Right hindlimb (tissue), 1 donor: Measurements from ENCODE around the gene UMOD.
A peak's percentile ranks its signal among the peaks of the same experiment; 100 is the strongest.

Experiments
- DNase-seq: peaks from one replicate; pipeline ENCODE4 v3.0.0-alpha.2; 2018

The UMOD gene

GRCh38 chr16:20352615-20353014 lies at the start of gene UMOD:
Gene UMOD (minus strand): TSS chr16:20352715. CDS start chr16:20350737, 1,978 bp downstream.
- DNase-seq: no peak

DNA sequence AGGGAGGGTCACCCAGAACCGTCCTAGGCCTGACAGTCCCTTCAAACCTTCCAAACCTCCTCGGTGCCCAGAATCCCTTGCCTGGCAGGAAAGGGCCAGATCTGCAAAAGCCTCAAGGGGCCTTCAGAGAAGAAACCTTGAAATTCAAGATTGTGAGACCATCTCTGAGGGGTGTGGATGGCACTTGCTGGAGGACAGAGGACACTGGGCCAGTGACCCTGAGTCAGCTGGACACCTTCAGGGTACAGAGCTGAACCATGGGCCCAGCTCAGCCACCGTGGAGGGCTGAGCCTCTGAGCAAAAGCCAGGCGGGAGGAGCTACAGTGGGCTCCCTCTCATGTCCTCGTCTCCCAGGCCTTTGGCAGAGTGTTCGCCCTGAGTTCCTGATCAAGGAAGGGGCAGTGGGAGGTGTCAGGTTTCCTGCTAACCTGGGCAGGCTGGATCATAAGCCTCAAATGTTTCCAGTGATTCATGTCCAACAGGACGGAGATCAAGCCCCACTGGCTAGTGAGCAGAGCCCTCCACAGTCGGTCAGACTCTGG lies 49.0 kb upstream of the UMOD start:
- no peak for DNase-seq

GRCh38 chr16:20401066-20401465 lies 48.6 kb upstream of the UMOD start:
- no peak for DNase-seq

DNA sequence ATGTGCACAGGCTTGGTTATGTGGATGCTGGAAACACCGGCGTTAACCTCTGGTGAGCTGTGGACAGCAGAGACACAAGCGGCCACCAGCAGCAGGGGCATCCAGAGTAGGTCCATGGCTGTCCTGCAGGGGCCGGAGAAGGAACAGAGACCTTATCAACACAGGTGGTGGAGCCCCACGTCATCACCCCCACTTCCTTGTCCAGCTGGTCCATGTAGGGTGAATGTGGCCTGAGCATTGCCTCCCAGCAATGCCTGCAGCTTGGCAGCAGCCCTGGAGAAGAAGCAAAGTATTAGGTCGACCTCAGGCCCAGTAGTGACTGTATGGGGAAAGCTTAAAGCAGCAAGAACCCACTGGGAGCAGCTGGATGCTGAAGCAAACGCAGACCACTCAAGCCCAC lies 46.7 kb upstream of the UMOD start:
- no peak for DNase-seq

GRCh38 chr16:20398603-20399002 lies 46.1 kb upstream of the UMOD start:
- no peak for DNase-seq

DNA sequence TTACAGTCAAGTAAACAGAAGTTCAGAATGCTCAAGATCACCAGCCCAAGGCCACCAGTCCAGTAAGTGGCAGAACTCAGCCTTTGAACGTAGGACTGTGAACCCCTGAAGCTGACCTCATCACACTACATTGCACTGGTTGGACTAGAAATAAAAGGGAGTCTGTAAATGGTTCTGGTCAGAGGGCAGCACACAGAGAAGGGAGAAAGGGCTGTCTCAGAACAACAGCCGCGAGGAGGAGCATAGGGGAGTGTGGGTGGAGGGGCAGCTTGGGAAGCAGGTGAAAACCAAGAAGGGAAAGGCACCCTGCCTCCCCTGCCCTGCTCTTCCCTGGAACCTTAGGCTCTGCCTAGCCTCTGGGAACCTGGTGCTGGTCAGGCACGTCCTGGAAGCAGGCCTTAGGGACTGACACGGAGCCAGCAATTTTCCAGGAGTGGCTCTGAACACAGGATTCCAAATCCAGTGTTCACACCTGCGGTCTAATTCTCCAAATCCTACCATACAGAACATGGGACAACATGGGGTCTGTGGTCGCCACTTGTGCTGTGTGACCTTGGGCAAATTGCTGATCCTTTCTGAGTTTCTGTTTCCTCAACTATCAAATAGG lies 45.1 kb upstream of the UMOD start:
- no peak for DNase-seq

DNA sequence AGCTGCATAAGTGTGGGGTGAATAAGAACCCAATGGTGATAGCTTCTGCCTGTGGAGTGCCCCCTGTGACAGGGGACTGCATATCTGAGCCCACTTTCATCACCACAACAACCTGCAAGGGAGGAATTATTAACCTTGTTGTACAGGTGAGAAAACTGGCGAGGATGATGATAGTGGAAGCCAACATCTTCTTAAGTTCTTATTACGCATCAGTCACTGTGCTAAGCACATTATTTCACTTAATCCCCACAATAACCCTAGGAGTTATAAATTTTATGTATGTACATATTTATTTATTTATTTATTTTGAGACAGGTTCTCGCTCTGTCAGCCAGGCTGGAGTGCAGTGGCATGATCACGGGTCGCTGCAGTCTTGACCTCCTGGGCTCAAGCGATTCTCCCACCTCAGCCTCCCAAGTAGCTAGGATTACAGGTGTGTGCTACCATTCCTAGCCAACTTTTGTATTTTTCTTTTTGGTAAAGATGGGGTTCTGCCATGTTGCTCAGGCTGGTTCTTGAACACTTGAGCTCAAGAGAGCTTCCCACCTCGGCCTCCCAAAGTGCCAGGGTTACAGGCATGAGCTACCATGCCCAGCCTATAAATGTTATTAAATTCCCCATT lies 44.4 kb upstream of the UMOD start:
- DNase-seq: no peak

- no peak for DNase-seq
These were observed 43.4 kb upstream of the UMOD start for GRCh38 chr16:20395946-20396345.

GRCh38 chr16:20393801-20394577 lies 41.5 kb upstream of the UMOD start:
- peak; percentile 33 for DNase-seq

DNA sequence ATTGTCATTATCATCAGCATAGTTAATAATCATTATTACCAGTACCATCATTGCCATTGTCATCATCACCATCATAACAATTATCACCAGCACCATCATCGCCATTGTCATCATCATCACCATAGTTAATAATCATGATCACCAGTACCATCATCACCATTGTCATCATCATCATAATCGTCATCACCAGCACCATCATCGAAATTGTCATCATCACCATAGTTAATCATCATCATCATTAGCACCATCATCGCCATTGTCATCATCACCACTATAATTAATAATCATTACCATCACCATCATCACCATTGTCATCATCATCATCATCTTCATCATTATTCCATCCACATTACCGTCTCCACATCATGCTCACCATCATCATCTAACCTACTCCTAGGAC lies 38.5 kb upstream of the UMOD start:
- no peak for DNase-seq

GRCh38 chr16:20388854-20389253 lies 36.3 kb upstream of the UMOD start:
- DNase-seq: no peak

DNA sequence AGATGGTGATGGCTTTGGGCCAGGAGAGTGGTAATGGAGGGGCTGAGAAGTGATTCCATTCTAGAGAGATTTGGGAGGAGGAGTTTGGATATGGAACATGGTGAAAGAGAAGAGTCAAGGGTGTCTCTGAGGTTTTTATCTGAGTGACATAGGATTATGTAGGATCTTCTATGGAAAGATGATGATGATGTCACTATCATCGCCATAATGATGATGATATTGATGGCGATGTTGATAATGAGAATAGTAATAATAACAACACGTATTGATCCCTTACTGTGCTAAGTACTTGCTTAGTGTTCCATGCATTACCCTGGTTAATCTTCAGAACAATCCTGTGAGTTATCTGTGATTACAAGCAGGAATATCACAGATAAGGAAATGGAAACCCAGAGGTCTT lies 35.5 kb upstream of the UMOD start:
- no peak for DNase-seq

DNA sequence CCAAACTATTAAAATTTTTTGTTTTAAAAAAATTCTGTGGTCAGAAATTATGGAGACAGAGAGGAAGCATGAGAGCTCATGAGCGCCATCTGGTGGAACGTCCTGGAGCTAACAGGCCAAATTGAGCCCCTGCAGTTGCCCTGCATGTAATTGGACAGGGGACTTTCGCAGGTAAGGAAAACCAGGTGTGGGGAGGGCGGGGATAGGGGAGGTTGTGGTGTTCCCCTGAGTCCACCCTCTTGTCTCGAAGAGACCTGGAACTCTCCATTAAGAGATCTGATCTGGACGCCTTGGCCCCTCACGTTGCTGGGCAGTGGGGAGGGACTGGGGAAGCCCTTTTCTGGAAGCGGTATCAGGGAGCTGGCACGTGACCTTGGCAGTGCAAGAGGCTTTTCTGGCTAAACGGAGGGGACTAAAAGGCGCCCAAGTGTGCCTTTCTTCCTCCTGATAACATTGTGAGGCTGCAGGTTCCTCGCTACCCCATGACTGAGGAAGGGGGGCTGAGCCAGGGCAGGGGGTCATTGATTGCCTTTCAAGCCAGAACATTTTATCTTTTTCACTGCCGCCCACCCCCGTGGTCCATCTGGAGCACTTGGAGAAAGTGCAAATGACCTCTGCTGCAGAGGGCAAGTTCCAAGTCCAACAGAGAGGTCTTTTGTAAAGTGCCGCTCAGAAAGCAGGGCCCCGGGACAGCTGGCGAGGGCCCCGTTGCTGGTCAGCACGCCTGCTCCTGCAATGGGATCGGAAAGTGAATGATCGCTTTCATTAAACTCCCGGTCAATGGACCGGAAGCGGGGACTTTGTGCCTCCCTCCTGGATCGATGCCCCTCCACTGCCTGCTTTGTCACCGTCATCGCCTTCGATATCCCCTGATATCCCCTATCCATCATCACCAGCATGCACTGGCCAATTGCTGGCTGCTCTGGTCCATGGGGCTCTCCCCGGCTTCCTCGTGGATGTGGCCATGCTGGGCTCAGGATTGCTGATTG lies 33.6 kb upstream of the UMOD start:
- DNase-seq: peak; percentile 49

- DNase-seq: peak; percentile 55
These were observed 30.9 kb upstream of the UMOD start for GRCh38 chr16:20383106-20384029.

- DNase-seq: no peak
These were observed 29.9 kb upstream of the UMOD start for GRCh38 chr16:20382202-20382948.

- no peak for DNase-seq
These were observed 28.3 kb upstream of the UMOD start for GRCh38 chr16:20380782-20381181.

GRCh38 chr16:20377181-20377580 lies 24.7 kb upstream of the UMOD start:
- DNase-seq: no peak

DNA sequence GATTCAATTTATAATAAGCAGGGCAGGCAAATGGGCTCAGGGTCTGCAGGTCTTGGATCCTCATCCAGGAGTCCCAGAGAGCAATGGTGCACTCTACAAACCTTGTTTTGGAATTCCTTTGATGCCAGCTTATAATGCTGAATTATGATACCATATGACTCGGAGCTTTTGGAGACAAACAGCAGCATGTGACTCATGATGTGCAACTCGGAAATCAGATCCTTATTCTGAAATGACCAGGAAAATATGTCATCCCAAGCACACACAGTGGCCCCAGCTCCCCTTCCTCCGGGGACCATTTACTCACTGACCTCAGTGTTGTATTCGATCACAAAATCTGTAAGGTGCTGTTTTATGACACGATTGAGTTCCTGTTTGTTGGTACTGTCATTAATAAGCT lies 20.2 kb upstream of the UMOD start:
- DNase-seq: no peak

GRCh38 chr16:20369452-20370054 lies 17.0 kb upstream of the UMOD start:
- DNase-seq: no peak

- DNase-seq: no peak
These were observed 11.5 kb upstream of the UMOD start for GRCh38 chr16:20364051-20364450.
